ENCODE measurements around the gene RMND1.

The RMND1 gene

DNA sequence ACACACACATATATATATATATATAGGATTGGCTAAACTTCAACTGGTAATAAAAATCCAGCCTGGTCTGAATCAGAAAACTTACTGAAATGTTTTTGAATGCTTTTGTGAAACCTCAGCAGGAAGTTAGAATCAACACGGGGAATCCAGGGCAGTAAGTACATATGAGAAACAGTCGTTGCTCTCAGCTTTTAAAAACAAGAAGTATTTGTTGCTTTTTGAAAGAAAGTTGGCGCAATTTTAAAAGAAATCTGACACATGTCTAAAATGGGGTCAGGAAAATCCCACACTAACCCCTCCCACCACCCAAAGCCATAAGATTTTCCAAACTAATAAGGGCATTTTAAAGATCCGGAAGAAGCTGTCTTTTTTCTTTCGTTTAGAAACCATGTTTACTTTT is 30.4 kb upstream of the RMND1 start:
- no peaks in the 10 kb centered on the region for H3K27me3 ChIP-seq (ENCODE audit: low read depth, low read length)
- 0 out of 2 replicates have a peak overlapping the region, but pooled peaks have one; percentile 31 for H2AFZ ChIP-seq (ENCODE audit: low read depth, low read length)

GRCh38 chr6:151481786-151482185 is 29.9 kb upstream of the RMND1 start:
- Histone ChIP-seq H3K27ac (ENCODE audit: low read length) (no peak overlapping the region), H3K9ac (ENCODE audit: low read length) (no peak overlapping the region), H2AFZ (ENCODE audit: low read depth, low read length) (no peak overlapping the region), H3K9me3 (ENCODE audit: insufficient read depth, low read length) (no peaks in the 10 kb centered on the region), H3K4me1 (ENCODE audit: low read length) (peaks cover 8% of the 10 kb centered on the region; the same call in 1 of the 2 replicates), H3K36me3 (replicated peaks; ENCODE audit: low read depth, low read length) (no peaks in the 10 kb centered on the region), H3K27me3 (ENCODE audit: low read depth, low read length) (no peaks in the 10 kb centered on the region), H3K79me2 (ENCODE audit: low read length) (no peaks in the 10 kb centered on the region), H3K4me3 (ENCODE audit: low read length) (no peak overlapping the region), H3K4me2 (ENCODE audit: low read length) (no peak overlapping the region), H4K20me1 (ENCODE audit: insufficient read depth, low read length) (no peaks in the 10 kb centered on the region)
- TF ChIP-seq EZH2phosphoT487 (IDR thresholded peaks at IDR 0.05; ENCODE audit: low read depth) (no peak), CTCF (IDR thresholded peaks at IDR 0.05; ENCODE audit: low read depth, low read length) (no peak)

More for the DNA sequence above, 30.4 kb upstream of the RMND1 start:
- H3K27ac ChIP-seq (ENCODE audit: low read length): no peak overlapping the region
- H3K9ac ChIP-seq (ENCODE audit: low read length): no peak overlapping the region
- no peaks in the 10 kb centered on the region for H3K79me2 ChIP-seq (ENCODE audit: low read length)
- no peaks in the 10 kb centered on the region for H3K9me3 ChIP-seq (ENCODE audit: insufficient read depth, low read length)
- no peaks in the 10 kb centered on the region for H3K36me3 ChIP-seq (replicated peaks; ENCODE audit: low read depth, low read length)
- peak overlapping the region; percentile 15; the same call in 1 of the 2 replicates for H3K4me2 ChIP-seq (ENCODE audit: low read length)
- TF ChIP-seq CTCF (IDR thresholded peaks at IDR 0.05; ENCODE audit: low read depth, low read length) (no peak), EZH2phosphoT487 (IDR thresholded peaks at IDR 0.05; ENCODE audit: low read depth) (no peak)
- H4K20me1 ChIP-seq (ENCODE audit: insufficient read depth, low read length): no peaks in the 10 kb centered on the region
- H3K4me3 ChIP-seq (ENCODE audit: low read length): no peak overlapping the region
- peaks cover 8% of the 10 kb centered on the region; the same call in 1 of the 2 replicates for H3K4me1 ChIP-seq (ENCODE audit: low read length)

- Histone ChIP-seq H3K9me3 (ENCODE audit: insufficient read depth, low read length) (no peaks in the 10 kb centered on the region), H3K36me3 (replicated peaks; ENCODE audit: low read depth, low read length) (no peaks in the 10 kb centered on the region), H2AFZ (ENCODE audit: low read depth, low read length) (no peak overlapping the region), H3K4me1 (ENCODE audit: low read length) (peaks cover 17% of the 10 kb centered on the region), H3K27me3 (ENCODE audit: low read depth, low read length) (no peaks in the 10 kb centered on the region), H3K79me2 (ENCODE audit: low read length) (no peaks in the 10 kb centered on the region), H3K27ac (ENCODE audit: low read length) (no peak overlapping the region), H3K4me2 (ENCODE audit: low read length) (no peak overlapping the region), H3K4me3 (ENCODE audit: low read length) (no peak overlapping the region), H3K9ac (ENCODE audit: low read length) (no peak overlapping the region), H4K20me1 (ENCODE audit: insufficient read depth, low read length) (no peaks in the 10 kb centered on the region)
- no peak for TF ChIP-seq CTCF (IDR thresholded peaks at IDR 0.05; ENCODE audit: low read depth, low read length)
Measured at GRCh38 chr6:151478670-151479069, 26.7 kb upstream of the RMND1 start.

DNA sequence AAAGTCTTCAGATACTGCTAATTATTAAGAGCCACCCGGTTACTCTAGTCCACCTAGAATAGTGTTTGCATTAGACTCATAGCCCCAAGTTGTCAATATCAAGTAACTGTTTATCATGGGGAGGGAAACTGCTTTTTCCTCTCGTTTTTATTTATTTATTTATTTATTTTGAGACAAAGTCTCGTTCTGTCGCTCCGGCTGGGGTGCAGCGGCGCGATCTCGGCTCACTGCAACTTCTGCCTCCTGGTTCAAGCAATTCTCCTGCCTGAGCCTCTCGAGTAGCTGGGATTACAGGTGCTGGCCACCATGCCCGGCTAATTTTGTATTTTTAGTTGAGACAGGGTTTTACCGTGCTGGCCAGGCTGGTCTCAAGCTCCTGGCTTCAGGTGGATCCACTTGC is 25.8 kb upstream of the RMND1 start:
- Histone ChIP-seq H3K9ac (ENCODE audit: low read length) (no peak overlapping the region), H4K20me1 (ENCODE audit: insufficient read depth, low read length) (no peaks in the 10 kb centered on the region), H3K36me3 (replicated peaks; ENCODE audit: low read depth, low read length) (no peaks in the 10 kb centered on the region), H3K4me2 (ENCODE audit: low read length) (no peak overlapping the region), H3K27me3 (ENCODE audit: low read depth, low read length) (no peaks in the 10 kb centered on the region), H2AFZ (ENCODE audit: low read depth, low read length) (no peak overlapping the region), H3K27ac (ENCODE audit: low read length) (no peak overlapping the region), H3K4me1 (ENCODE audit: low read length) (peaks cover 17% of the 10 kb centered on the region), H3K4me3 (ENCODE audit: low read length) (no peak overlapping the region), H3K79me2 (ENCODE audit: low read length) (no peaks in the 10 kb centered on the region), H3K9me3 (ENCODE audit: insufficient read depth, low read length) (no peaks in the 10 kb centered on the region)
- TF ChIP-seq CTCF (IDR thresholded peaks at IDR 0.05; ENCODE audit: low read depth, low read length): no peak
- TF ChIP-seq EZH2phosphoT487 (IDR thresholded peaks at IDR 0.05; ENCODE audit: low read depth): no peak
